Mammary epithelial cell (primary cell): ENCODE data around the gene DOCK2.
"Not testable (repeated sequence)": the region's sequence is repeated elsewhere in the genome, so short reads cannot be mapped to it uniquely, and the experiment has no call there.

Experiments
- CTCF ChIP-seq, 2 donors: IDR thresholded peaks in 1 of 2; conservative IDR thresholded peaks in 1 of 2; 2 replicates each; pipeline ENCODE4 v1.5.1; 2011 to 2012; ENCODE audit warnings: inconsistent platforms in 2 of 2, low read length in 2 of 2, mild to moderate bottlenecking in 2 of 2, control low read depth in 1 of 2, low read depth in 1 of 2; ENCODE audit not compliant: insufficient read depth in 1 of 2; ENCODE audit errors: extremely low read depth in 1 of 2
- EZH2 ChIP-seq: IDR thresholded peaks from 2 replicates; pipeline ENCODE4 v1.6.1; 2012; ENCODE audit warnings: low read length, inconsistent platforms, borderline replicate concordance

DNA sequence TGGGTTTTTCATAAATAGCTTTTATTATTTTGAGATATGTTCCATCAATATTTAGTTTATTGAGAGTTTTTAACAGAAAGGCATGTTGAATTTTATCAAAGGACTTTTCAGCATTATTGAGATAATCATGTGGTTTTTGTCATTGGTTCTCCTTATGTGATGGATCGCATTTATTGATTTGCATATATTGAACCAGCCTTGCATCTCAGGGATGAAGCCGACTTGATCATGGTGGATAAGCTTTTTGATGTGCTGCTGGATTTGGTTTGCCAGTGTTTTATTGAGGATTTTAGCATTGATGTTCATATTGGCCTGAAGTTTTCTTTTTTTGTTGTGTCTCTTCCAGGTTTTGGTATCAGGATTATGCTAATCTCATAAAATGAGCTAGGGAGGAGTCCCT, 12.8 kb upstream of the DOCK2 start:
- TF ChIP-seq CTCF (conservative IDR thresholded peaks at IDR 0.05 in 1 of 2, IDR thresholded peaks at IDR 0.05 in 1 of 2; ENCODE audit: extremely low read depth in 1 of 2, insufficient read depth in 1 of 2, low read depth in 1 of 2, low read length in 2 of 2); EZH2: not testable (repeated sequence)
